ENCODE results near the gene GPRC5D.

The GPRC5D gene

DNA sequence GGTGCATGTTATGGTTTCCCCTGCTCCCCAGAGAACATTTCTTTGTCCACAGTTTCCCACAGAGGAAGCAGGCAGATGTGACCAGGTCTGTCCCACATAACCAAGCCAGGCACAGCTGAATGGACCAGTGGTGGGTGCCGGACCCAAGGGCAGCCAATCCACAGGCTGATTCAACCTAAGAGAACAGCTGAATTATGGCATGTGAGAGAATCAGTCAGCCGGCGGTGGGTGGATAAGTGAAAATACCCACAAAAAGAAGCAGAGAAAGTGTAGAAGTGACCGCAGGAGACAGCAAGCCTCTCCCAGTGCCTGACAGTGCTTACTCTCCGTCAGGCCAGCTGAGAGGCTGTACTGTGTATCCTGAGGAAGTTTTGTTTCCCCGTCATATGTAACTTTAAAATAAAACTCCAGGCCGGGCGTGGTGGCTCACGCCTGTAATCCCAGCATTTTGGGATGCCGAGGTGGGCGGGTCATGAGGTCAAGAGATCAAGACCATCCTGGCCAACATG is 14.9 kb downstream of the GPRC5D start:
- no peak for DNase-seq (ENCODE audit: low spot score)

DNA sequence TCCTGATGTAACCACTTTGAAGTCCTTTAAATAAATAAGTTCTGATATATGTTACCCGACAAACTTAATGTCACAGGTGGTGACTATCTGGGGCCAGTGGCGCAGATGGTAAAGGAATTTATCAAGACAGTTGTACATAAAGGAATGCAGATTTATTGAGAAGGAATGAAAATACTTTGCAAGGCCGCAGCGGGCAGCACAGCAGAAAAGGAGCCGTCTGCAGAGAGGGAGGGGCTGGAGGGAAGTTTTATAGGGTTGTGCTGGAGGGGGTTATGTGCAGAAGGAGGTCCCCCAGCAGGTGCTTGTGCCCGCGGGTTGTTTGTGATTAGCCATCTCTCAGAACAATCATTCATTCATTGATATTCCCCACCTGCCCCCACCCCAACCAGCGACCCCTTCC is 17.4 kb downstream of the GPRC5D start:
- no peak for DNase-seq (ENCODE audit: low spot score)

DNA sequence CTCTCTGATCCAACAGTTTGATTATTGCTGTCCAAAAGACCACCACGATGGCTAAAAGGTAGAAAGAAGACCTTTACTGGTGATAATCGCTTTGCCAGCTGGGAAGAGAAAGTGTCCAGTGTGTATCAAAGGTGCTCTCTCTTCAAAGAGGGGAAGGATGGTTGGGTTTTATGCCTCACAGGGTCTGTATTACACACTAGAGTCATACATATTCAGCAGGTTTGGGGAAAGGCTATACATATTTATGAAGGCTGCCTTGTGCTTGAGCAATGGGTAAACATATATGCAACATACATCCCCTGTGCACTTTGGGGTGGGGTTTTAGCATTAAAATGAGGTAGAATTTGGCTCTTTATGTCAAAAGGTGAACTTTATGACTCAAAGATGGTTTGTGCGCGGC is 18.2 kb downstream of the GPRC5D start:
- DNase-seq (ENCODE audit: low spot score), result no peak

DNA sequence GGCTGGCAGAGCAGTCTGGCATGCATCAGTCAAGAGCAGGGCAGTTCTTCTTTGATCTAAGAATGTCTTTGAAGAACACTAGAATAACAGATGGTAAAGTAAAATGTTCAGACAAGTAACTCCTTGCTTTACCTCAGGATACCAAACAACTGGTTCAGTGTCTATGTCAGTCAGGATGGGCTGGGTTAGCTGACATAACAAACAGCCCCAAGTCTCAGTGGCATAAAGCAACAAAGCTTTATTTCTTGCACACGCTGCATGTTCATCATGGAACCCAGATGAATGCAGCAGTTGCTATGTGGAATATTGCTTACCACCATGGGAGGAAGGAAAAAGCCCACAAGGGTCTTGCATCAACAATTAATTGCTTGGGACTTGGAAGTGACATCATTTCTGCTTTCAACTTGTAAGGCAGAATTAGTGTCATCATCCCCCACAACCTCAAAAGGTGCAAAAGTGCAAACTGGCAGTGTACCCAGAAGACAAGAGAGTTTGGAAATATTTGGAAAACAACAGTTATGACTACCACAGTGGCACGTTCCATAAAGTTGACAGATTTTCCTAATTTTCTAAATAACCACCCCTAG is 21.2 kb downstream of the GPRC5D start:
- DNase-seq (ENCODE audit: low spot score), result no peak

DNA sequence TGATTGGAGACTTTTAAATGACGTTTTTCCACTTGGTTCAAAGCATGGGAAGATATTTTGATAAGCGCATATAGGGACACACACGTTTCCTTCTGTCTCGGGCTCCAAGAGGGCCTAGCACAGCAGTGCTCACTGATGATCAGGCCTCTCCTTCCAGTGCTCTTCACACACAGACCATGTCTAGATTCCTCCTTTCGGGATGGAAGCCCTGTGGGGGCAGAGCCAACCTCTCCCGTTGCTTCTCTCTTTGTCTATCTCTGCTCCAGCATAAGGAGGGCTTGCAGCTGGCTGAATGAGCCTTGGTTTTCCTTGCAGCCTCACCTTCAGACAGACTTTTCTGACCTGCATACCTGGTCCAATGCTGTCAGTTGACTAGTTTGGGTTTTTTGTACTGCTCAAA is 22.3 kb downstream of the GPRC5D start:
- DNase-seq (ENCODE audit: low spot score), result no peak

DNA sequence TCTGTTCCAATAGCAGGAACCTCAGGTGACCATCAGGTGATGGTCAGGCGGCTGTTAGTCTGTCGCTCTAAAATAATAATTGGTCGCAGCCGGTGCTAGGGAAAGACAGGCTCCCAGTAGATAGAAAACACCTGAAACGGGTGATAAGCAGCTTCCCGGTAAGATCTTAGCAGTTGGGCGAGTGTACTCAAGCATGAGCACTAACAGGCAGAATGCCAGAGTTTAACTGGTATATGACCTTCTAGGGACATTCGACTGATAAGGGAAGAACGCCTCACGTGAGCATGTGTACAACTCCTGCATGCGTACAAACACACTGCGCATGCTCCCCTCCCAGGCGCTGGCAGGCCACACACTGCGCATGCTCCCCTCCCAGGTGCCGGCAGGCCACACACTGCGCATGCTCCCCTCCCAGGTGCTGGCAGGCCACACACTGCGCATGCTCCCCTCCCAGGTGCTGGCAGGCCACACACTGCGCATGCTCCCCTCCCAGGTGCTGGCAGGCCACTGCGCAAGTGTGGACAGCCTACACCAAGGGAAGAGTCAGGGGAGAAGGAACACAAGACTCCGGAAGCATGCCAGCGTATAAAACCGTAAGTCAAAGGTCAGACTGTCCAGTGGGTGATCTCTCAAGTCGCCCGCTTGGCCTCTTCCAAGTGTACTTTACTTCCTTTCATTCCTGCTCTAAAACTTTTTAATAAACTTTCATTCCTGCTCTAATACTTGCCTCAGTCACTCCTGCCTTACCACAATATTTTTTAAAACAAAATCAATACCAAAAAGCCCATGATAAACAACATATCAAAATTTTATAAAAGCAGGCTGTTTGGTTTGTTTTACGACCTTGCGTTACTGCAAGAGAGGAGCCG is 24.5 kb downstream of the GPRC5D start:
- DNase-seq (ENCODE audit: low spot score), result peak; percentile 60

DNA sequence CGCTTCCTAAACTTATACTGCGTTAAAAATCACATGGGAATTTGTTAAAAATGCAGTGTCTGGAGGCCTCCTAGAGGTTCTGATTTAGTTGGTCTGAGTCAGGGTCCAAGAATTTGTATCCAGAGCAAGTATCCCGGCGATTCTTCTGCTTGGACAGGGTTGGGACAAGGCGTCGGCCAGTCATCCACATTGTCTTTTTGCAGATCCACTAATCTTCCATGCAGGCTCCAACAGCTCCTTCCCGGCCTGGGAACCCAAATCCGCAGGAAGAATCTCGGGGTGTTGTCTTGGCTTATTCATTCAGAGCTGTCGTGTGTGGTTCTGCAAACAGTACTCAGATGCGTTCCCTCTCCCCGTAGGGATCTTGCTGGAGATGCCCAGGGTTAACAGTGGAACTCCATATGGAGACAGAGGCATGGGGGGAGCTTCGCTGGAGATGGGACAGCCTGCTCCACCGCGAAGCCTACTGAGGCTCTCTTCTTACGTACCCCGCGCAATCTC is 25.3 kb downstream of the GPRC5D start:
- DNase-seq (ENCODE audit: low spot score), result no peak

DNA sequence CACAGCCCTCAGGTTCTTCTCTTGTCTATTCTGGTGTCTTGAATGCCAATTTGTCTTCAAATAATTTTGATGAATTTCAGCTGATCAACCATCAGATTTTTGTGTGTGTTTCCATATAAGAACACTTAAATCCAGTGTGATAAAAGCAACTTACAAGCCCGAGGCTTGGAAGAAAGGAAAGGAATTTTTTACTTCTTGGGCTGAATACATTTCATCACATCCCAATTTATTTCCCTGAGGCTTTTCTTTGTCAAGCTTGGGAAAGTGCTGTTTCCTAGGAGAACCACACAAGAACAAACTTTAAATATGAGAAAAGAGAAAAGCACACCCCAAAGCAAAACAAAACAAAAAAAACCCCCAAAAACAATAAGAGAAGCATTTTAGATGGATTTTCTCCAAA is 26.6 kb downstream of the GPRC5D start:
- DNase-seq (ENCODE audit: low spot score), result no peak

DNA sequence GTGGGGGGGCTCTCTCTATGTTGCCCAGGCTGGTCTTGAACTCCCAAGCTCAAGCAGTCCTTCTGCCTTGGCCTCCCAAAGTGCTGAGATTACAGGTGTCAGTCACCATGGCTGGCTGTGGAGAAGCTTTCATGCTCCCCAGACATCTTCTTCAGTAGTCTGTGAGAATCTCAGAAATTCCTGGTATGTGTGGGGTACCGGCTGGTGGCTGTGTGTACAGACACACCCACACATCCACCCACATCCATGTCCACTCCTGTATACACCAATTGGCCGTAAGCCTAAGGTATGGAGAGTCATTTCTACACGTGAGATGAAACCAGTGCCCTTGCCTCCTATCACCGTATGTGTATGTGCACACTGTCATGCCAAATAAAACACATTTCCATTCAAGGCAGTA is 27.8 kb downstream of the GPRC5D start:
- no peak for DNase-seq (ENCODE audit: low spot score)

DNA sequence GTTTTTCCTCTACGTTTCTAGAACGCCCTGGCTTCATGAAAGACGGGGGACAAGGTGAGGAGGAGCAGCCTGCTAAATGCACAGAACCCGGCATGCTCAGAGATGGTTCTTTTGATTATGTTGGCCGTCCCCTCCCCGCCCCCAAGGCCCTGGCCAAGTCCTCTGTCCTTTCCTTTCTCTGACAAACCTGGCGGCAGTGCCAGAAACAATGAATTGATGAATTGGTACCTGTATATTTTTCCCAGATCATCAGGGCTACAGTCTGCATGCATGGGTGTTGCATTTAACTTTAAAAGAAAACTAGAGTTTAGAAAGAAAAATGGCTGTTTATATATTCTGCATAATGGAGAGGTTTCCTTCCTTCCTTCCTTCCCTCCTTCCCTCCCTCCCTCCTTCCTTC is 29.0 kb downstream of the GPRC5D start:
- DNase-seq (ENCODE audit: low spot score), result no peak

DNA sequence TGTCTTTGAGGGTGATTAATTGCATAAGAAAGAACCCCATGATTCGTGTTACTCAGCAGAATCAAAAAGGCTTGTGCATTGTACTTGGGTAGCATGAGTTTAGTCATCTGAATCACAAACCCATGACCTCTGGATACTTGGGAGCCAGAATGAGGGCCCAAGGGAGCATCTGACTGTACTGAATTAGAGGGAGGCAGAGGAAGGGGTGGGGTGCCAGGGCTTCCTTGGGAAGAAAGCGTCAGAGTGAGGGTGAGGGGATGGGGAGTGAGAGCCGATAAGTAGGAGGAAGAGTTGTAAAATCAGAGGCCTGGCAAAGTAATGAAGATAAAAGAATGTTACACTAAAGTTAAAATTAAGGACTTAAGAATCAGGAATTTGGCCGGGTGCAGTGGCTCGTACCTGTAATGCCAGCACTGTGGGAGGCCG is 29.8 kb downstream of the GPRC5D start:
- peak; percentile 44 for DNase-seq (ENCODE audit: low spot score)

DNA sequence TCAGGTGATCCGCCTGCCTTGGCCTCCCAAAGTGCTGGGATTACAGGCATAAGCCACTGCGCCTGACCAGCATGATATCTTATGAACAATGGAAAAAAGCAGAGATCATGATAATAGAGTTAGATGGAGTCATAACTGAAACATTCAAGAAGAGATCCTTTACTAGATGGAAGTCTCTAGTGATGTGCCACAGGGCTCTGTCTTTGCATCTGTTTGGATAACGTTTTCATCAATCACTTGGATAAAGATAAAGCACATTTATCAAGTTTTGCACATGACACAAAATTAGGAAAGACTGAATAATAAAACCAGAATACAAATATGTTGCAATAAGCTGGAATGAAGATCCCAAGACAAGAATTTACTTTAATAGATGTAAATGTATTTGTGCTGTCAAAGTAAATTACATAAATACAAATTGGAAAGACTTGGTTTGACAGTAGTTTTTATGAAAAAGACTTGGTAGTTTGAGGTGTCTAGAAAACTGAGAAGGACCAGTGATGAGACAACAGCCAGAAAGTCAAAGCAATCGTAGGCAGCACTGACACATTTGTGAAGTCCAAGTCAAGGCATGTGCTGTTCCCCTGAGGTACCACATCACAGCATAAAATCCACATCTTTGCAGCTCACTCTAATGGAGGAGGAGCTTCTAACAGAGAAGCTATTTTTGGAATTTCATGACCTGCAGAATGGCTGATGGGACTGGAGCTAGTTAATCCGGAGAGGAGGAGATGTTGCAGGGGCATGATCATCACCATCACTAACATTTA is 32.1 kb downstream of the GPRC5D start:
- DNase-seq (ENCODE audit: low spot score), result no peak

DNA sequence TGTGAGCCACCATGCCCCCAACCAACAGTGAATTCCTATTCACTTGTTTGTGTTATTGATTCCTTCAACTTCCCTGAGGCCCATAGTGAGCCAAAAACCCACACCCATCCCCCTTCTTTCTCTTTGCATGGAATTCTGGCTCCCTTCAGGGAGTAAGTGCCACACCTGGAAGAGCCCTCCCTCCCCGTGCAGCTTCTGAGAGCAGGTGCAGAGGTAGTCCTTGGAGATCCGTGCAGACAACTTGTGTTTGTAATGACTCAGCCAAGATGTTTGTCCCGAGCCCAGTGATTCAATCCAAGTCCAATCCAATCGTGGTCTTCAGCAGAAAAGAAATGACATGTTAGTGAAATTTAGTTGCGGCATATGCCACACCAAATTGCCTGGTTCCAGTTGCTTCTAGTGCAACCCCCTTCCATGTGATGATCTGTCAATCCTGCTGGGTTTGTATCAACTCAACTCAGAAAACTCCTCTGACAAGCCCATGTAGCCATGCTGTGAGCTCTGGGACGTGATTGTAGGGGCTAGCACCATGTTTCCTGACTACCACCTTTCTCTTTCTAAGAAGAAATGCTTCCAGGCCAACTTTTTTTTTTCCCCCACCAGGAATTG is 33.1 kb downstream of the GPRC5D start:
- DNase-seq (ENCODE audit: low spot score), result no peak

DNA sequence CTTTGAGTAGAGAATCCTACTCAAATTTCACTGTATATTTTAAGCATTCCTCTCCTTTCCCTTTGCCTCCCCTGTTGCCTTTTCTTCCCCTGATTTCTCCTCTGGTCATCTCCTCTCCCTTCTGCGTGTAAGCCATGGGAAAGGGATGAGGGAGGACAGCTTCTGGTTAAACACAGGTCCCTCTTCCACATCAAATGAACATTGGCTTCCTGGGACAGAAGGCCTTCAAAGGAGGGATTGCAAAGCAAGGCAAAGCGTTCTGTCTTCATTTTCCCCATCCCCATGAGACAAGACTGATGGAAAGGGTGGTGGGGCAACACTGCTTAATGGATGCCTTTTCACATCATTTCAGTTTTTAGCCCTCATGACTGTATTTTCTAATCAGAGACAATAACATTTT is 34.5 kb downstream of the GPRC5D start:
- no peak for DNase-seq (ENCODE audit: low spot score)

DNA sequence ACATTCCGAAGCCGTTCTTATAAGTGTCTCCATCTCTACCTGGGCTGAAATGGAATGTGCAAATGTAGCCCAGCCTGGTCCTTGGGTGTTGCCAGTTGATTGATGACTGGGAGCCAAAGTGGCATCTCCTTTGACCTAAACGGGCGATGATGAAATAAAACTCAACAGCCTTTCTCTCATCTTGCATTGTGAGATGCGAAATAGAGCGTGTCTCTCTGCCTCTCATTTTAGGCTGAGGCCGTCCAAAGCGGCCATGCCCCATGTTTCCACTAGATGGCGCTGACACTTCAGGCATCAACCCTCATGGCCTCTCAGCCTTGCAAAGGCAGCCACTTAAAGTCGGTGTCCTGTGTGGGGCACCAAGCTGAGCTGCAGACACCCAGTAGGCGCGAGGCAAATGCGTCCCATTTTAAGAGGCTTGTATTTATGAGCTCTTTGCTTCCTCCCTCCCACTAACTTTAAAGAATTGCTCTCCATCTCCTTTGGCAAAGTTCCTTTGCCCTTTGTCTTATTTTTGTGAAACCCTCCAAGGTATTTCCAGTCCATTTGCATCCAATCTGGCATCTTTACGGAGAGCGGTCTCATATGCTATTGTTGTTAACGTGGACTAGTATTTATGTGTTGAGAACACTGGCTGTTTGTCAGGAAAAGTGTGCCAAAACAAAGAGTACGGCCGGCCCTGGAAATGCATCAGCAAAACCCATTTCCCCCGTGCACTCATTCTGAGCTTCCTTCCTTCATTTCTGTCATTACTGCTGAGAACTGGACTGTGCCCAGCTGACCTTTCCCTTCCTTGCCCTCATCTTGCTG is 35.6 kb downstream of the GPRC5D start:
- peak; percentile 85 for DNase-seq (ENCODE audit: low spot score)

DNA sequence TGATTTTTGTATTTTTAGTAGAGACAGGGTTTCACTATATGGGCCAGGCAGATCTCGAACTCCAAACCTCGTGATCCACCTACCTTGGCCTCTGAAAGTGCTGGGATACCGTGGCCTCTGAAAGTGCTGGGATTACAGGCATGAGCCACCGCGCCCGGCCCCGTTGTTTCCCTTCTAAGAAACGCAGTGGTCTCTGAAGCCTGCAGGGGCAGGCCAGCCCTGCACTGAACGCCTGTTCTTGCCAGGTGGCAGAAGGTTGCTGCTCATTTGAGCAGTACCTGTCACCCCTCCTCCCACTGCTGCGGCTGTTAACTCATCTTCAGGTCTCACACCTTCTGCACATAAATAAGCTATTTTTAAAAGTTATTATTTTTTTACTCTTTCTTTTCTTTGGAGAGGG is 36.3 kb downstream of the GPRC5D start:
- DNase-seq (ENCODE audit: low spot score), result no peak

DNA sequence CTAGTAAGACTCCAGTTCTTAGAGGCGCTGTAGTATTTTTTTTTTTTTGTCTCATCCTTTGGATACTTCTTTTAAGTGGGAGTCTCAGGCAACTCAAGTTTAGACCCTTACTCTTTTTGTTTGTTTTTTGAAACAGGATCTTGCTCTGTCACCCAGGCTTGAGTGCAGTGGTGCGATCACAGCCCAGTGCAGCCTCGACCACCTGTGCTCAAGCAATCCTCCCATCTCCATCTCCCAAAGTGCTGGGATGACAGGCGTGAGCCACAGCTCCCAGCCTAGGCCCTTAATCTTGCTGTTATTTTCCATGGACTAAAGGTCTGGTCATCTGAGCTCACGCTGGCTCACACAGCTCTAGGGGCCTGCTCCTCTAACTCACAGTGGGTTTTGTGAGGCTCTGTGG is 39.3 kb downstream of the GPRC5D start:
- no peak for DNase-seq (ENCODE audit: low spot score)

DNA sequence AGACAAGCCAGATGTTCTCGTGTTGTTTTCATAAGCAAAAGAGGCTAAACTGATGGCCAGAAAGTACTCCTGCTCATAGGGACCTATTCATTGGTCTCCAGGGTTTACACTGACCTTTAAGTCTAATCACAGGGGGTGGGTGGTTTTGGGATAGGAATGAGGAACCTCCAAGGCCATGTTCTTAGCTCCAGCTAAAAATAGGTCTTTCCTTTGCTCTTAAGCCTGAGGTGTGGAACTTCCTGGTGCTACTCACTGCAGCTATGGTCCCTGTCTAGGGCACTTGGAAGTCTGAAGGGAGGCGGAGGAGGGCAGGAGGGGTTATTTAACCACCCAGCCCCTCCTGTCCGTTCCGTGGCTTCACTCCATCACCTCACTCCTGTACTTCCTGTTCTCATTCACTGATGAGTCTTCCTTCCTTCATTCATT is 42.0 kb downstream of the GPRC5D start:
- DNase-seq (ENCODE audit: low spot score), result no peak

DNA sequence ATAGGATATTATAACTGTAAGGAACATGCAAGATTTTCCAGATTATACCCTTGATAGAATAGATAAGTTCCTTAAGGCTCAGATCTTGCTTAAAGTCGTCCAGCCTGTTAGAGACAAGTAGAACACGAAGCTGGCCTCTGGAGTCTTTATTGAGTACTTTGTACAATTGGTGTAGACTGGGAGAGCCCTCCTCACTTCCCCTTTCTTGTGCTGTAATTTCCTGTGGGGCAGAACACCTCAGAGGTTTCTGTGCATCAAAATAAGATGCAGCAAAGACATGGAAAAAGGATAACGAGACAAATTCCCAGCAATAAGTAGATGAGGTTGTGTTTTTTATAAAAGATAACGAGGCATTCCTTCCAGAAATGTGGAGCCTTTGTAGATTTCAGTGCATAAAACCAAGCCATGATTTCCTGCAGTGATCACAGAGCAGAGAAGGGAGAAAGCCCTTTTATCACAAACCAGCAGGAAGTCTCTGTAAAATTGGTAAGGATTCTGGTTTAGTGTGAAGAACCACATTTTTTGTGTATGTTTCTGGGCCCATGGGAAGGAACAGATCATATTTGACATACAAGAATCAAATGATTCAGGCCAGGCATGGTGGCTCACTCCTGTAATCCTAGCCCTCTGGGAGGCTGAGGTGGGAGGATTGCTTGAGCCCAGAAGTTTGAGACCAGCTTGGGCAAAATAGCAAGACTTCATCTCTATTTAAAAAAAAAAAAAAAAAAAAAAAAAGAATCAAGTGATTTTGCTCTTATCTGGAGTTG is 42.6 kb downstream of the GPRC5D start:
- DNase-seq (ENCODE audit: low spot score), result no peak

DNA sequence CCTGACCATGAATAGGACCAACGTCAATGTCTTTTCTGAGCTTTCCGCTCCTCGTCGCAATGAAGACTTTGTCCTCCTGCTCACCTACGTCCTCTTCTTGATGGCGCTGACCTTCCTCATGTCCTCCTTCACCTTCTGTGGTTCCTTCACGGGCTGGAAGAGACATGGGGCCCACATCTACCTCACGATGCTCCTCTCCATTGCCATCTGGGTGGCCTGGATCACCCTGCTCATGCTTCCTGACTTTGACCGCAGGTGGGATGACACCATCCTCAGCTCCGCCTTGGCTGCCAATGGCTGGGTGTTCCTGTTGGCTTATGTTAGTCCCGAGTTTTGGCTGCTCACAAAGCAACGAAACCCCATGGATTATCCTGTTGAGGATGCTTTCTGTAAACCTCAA is 43.3 kb downstream of the GPRC5D start:
- DNase-seq (ENCODE audit: low spot score), result no peak

DNA sequence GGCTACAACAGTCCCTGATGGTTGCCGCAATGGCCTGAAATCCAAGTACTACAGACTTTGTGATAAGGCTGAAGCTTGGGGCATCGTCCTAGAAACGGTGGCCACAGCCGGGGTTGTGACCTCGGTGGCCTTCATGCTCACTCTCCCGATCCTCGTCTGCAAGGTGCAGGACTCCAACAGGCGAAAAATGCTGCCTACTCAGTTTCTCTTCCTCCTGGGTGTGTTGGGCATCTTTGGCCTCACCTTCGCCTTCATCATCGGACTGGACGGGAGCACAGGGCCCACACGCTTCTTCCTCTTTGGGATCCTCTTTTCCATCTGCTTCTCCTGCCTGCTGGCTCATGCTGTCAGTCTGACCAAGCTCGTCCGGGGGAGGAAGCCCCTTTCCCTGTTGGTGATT is 43.7 kb downstream of the GPRC5D start:
- DNase-seq (ENCODE audit: low spot score), result no peak

Measured in GM03348 (cell line).